Measurements from ENCODE around the gene NUDC.
"Not testable (repeated sequence)": the region's sequence is repeated elsewhere in the genome, so short reads cannot be mapped to it uniquely, and the experiment has no call there.

Gene NUDC

DNA sequence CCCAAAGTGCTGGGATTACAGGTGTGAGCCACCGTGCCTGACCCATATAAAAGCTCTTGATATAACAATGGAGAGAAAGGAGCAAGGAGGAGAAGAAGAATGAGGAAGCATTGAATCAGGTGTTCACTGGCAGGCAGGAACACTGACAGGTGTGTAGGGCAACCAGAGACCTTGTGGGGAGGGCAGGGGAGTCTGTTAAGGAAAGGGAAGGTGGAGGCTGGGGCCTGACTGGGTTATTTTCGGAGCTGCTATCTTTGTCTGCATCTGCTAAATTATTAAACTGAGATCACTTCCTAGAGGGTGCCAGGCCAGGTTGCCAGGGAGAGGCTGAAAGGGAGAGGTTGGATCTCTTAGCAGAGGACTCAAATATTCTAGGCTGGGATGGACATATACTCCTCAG lies 65.1 kb downstream of the NUDC start:
- DNase-seq (ENCODE audit: low read depth in 2 of 2, low spot score in 1 of 2): no peak

DNA sequence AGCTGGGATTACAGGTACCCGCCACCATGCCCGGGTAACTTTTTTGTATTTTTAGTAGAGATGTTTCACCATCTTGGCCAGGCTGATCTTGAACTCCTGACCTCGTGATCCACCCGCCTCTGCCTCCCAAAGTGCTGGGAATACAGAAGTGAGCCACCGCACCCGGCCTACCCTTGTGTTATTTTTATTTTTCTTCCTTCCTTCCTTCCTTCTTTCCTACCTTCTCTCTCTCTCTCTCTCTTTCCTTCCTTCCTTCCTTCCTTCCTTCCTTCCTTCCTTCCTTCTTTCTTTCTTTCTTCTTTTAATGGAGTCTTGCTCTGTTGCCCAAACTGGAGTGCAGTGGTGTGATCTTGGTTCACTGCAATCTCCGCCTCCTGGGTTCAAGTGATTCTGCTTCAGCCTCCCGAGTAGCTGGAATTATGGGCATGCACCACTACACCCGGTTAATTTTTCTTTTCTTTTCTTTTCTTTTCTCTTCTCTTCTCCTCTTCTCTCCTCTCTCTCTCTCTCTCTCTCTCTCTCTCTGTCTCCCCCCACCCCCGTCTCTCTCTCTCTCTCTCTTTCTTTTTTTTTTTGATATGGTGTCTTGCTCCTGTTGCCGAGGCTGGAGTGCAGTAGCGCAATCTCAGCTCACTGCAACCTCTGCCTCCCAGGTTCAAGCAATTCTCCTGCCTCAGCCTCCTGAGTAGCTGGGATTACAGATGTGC lies 68.0 kb downstream of the NUDC start:
- not testable (repeated sequence) for DNase-seq (ENCODE audit: low read depth in 2 of 2, low spot score in 1 of 2)

DNA sequence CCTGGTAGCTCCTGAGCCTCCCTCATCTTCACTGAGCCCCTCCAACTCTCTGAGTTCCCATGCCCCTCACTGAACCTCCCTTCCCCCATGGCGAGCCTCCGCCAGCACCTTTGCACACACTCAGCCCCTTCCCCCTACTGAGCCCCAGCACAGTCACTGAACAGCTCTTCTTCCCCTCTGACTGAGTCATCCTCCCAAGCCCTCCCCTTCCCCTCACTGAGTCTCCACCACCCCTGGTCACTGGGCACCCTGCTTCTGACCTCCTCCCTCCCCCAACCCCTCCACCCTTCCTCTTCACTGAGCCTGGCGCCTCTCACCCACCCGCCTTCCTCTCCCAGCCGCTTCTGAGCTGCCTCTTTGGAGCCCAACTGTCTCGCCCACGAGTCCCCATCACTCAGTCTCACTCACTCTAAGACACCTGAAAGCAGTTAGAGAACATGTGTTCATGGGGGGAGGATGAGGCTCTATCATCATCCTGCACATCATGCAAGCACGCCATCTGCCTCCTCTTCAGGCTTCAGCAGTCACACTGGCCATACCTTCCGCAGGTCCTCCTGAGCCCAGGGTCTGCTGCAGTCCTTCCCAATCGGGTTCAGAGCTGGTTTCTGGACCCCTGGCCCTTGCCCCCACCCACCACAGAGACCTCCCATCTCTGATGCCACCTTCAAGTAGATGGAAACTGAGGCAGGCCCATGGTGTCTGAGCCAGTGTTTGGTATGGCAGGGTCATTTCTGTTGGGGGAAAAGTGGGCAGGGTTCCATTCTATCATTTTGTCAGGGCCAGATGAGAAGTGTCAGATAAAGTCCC lies 70.0 kb downstream of the NUDC start:
- DNase-seq (ENCODE audit: low read depth in 2 of 2, low spot score in 1 of 2): no peak

DNA sequence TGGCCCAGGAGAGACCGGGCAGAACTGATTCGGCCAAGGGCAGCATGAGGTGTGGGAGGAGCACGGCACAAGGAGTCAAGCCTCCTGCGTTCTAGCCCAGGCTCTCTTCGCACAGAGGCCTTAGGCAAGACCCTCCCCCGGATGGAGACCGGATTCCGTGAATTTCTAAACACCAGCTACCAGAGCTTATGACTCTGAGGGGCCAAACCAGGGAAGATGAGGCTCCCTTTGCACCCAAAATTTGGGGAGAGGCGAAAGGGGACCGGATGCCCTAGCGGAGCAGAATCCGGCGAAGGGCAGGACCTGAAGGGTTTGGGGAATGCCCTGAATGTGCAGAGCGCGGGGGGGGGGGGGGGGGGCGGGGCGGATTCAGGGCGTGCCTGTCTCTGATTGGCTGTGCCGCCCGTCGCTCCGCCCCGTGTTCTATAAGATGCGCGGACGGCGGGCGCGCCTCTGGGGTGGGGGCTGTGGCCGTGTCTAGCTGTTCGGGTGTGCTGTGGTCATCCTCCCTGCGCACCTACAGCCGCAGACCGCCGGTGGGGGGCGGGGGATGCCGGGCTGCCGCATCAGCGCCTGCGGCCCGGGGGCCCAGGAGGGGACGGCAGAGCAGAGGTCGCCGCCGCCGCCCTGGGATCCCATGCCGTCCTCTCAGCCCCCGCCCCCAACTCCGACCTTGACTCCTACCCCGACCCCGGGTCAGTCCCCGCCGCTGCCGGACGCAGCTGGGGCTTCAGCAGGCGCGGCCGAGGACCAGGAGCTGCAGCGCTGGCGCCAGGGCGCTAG lies 71.9 kb downstream of the NUDC start, which contains the start of gene TRNP1:
Gene TRNP1, plus strand, starts transcription at position 456 of the 783 bp plus-strand sequence. Its CDS starts 95 bp downstream, at position 551.
- peak; percentile 35 to 36 for DNase-seq (ENCODE audit: low read depth in 2 of 2, low spot score in 1 of 2)

DNA sequence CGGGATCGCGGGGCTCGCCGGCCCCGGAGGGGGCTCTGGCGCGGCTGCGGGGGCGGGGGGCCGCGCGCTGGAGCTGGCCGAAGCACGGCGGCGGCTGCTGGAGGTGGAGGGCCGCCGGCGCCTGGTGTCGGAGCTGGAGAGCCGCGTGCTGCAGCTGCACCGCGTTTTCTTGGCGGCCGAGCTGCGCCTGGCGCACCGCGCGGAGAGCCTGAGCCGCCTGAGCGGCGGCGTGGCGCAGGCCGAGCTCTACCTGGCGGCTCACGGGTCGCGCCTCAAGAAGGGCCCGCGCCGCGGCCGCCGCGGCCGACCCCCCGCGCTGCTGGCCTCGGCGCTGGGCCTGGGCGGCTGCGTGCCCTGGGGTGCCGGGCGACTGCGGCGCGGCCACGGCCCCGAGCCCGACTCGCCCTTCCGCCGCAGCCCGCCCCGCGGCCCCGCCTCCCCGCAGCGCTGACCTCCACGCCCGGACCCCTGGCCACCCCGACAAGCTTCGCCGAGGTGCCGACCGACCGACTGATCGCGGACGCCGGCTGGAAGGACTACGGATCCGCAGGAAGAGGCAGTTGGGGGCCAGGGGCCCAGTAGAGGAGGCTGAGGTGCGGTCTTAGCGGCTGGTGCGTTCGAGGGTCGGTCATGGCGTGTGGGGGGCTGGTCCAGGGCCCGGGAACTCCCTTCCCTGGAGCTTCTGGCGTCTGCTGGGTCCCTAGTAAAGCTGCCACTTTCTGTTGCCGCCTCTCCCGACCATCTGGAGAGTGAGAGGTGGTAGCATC lies 72.7 kb downstream of the NUDC start:
- DNase-seq (ENCODE audit: low read depth in 2 of 2, low spot score in 1 of 2): no peak

DNA sequence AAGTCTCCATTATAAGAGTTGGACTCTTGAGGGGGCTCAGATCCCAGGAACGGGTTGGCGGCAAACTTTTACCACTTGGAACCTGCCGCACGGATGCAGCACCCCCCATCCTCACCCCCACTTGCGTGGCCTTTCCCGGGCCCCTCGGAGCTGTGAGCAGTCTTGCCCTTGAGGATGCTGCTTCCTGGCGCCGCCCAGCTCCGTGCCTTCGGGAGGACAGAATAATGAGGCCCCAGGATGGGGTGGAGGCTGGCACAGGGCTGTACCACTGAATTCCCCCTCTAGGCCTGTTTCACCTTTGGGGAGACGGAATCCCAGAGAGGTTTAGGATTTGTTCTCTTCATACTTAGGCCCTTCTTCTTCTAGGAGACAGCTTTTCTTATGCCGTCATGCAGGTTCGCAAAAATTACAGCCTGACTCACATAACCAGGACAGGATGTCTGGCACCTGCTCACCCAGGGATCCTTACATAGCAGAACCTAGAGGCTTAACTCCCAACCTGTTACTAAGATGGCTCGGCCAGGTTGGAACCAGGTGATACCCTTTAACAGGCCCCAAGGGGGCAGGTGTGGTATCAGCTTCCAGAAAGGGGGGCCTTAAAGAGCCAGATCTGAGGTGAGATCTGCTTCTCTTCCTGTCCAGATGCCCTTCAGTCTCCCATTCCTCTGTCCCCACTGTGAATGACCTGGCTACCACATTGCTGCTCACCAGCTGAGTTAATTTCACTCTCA lies 73.4 kb downstream of the NUDC start:
- no peak for DNase-seq (ENCODE audit: low read depth in 2 of 2, low spot score in 1 of 2)

DNA sequence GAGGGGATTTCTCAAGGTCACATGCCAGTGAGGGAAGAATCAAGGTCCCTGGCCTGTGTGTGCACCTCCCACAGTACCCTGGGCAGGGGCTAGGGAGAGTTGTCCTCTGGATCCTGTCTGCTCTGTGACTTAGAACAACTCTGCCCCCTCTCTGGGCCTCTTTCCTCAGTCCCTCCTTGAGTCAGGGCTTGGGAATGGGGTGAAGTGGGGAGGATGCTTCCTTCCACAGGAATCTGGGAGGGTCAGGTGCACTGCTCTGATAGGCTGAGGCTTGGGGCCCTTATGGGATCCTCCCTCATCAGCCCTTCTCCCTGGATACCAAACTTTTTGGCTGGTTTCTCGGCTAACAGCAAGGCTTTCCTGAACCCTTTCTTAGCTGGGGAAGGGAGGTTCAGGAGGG lies 74.5 kb downstream of the NUDC start:
- no peak for DNase-seq (ENCODE audit: low read depth in 2 of 2, low spot score in 1 of 2)
